ENCODE results near the gene HEYL. TPM values are rescaled to one million over a fixed set of nuclear protein-coding genes. Genes with fewer than 3 reads are reported as not detected.

The HEYL gene
- total and polyA plus RNA-seq, 2 donors (not counting 1 experiment from before 2014, with no cell fraction given) = 1.3 TPM; not detected in 1

DNA sequence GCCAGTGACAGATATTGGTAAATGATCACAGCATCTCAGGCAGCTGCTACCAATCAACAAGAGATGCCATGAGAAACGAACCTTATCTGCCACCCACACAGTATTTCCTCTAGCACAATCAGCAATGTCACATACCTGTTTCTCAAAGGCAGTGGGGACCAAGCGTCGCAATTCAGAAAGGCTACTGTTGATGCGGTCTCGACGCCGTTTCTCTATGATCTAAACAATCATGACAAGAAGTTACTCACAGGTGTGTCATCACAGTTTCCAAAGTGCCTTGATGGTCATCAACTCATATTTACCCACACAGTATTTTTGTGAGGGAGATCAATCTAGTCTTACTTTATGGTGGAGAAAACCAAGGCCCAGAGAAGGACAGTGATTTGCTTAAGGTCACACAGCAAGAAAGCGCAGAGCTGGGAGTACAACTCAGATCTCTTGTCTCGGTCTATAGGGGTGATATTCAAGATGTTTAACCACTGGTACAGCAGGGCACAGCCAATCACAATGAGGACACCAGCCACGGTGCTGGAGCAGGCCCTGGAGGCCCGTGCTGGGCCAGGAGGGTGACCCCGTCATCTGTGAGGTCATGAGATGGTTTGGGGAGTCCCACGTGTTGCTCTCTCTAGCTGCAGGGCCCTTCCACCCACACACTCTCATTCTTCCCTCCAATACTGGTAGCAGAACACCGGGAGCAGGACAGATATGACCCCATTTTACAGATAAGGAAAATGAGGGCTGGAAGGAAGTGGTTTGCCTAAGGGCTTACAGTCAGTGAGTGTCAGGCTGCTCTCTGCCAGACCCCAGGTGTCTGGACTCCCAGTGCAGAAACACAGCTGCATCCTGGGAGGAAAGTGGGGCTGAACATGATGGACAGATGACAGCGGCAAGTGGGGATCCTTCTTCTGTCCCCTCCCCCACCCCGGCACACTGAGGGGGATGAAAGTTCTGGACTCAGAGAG lies 7.8 kb downstream of the HEYL start:
- Histone ChIP-seq H3K27ac (ENCODE audit: insufficient read depth, low read length) (no peak overlapping the region), H3K4me2 (ENCODE audit: extremely low read depth, insufficient read depth, low read length) (no peak overlapping the region), H3K4me3 (replicated peaks in 1 of 4; ENCODE audit: control extremely low read depth in 1 of 4, insufficient read depth in 1 of 4, low read depth in 3 of 4, low read length in 4 of 4) (no peak overlapping the region), H3K36me3 (ENCODE audit: control insufficient read depth, insufficient read depth, low read length) (no peaks in the 10 kb centered on the region), H2AFZ (ENCODE audit: low read length) (no peak overlapping the region), H3K79me2 (ENCODE audit: control insufficient read depth, insufficient read depth, low read length) (no peaks in the 10 kb centered on the region), H3K9me3 (ENCODE audit: control insufficient read depth, insufficient read depth, low read depth, low read length) (no peaks in the 10 kb centered on the region), H4K20me1 (ENCODE audit: control insufficient read depth, extremely low read depth, insufficient read depth, low read length) (no peaks in the 10 kb centered on the region), H3K27me3 (ENCODE audit: control insufficient read depth, insufficient read depth, low read length) (peaks cover 33% of the 10 kb centered on the region), H3K9ac (ENCODE audit: insufficient read depth, low read length) (no peak overlapping the region), H3K4me1 (ENCODE audit: control insufficient read depth, extremely low read depth, insufficient read depth, low read length) (peaks cover 4% of the 10 kb centered on the region)
- no peak for DNase-seq (ENCODE audit: low read depth in 2 of 2)
- TF ChIP-seq, protein P1, sequence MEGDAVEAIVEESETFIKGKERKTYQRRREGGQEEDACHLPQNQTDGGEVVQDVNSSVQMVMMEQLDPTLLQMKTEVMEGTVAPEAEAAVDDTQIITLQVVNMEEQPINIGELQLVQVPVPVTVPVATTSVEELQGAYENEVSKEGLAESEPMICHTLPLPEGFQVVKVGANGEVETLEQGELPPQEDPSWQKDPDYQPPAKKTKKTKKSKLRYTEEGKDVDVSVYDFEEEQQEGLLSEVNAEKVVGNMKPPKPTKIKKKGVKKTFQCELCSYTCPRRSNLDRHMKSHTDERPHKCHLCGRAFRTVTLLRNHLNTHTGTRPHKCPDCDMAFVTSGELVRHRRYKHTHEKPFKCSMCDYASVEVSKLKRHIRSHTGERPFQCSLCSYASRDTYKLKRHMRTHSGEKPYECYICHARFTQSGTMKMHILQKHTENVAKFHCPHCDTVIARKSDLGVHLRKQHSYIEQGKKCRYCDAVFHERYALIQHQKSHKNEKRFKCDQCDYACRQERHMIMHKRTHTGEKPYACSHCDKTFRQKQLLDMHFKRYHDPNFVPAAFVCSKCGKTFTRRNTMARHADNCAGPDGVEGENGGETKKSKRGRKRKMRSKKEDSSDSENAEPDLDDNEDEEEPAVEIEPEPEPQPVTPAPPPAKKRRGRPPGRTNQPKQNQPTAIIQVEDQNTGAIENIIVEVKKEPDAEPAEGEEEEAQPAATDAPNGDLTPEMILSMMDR (conservative IDR thresholded peaks at IDR 0.05 in 1 of 2, IDR thresholded peaks at IDR 0.05 in 1 of 2; ENCODE audit: low read depth in 1 of 2, low read length in 2 of 2) = no peak
- no peak for TF ChIP-seq EZH2 (IDR thresholded peaks at IDR 0.05; ENCODE audit: low read length, missing control alignments)

DNA sequence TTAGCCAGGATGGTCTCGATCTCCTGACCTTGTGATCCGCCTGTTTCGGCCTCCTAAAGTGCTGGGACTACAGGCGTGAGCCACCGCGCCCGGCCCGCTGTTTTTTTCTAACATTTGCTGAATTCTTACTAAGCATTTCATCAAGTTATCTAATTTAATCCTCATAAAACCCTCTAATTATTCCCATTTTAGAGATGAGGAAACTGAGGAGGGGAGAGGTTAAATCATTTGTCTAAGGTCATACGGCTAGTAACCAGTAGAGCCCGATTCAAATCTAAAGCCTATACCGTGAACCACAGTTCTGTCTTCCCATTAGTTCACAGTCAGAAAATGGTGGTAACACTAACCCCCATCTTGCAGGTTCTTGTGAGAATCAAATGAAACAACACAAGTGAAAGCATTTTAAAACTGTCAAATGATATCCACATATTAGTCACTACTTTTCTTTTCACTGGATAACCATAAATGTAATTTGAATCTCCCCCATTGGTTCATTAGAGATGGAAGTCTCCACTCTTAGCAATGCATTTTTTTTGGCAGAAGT lies 10.6 kb downstream of the HEYL start:
- Histone ChIP-seq H2AFZ (ENCODE audit: low read length) (no peak overlapping the region), H3K27me3 (ENCODE audit: control insufficient read depth, insufficient read depth, low read length) (peaks cover 42% of the 10 kb centered on the region), H3K36me3 (ENCODE audit: control insufficient read depth, insufficient read depth, low read length) (no peaks in the 10 kb centered on the region), H3K4me3 (replicated peaks in 1 of 4; ENCODE audit: control extremely low read depth in 1 of 4, insufficient read depth in 1 of 4, low read depth in 3 of 4, low read length in 4 of 4) (no peak overlapping the region), H3K4me2 (ENCODE audit: extremely low read depth, insufficient read depth, low read length) (no peak overlapping the region), H4K20me1 (ENCODE audit: control insufficient read depth, extremely low read depth, insufficient read depth, low read length) (no peaks in the 10 kb centered on the region), H3K9ac (ENCODE audit: insufficient read depth, low read length) (no peak overlapping the region), H3K4me1 (ENCODE audit: control insufficient read depth, extremely low read depth, insufficient read depth, low read length) (peaks cover 2% of the 10 kb centered on the region), H3K9me3 (ENCODE audit: control insufficient read depth, insufficient read depth, low read depth, low read length) (no peaks in the 10 kb centered on the region), H3K79me2 (ENCODE audit: control insufficient read depth, insufficient read depth, low read length) (no peaks in the 10 kb centered on the region), H3K27ac (ENCODE audit: insufficient read depth, low read length) (no peak overlapping the region)
- no peak for DNase-seq (ENCODE audit: low read depth in 2 of 2)
- no peak for TF ChIP-seq EZH2 (IDR thresholded peaks at IDR 0.05; ENCODE audit: low read length, missing control alignments)
- TF ChIP-seq, protein P1 (conservative IDR thresholded peaks at IDR 0.05 in 1 of 2, IDR thresholded peaks at IDR 0.05 in 1 of 2; ENCODE audit: low read depth in 1 of 2, low read length in 2 of 2) = no peak

DNA sequence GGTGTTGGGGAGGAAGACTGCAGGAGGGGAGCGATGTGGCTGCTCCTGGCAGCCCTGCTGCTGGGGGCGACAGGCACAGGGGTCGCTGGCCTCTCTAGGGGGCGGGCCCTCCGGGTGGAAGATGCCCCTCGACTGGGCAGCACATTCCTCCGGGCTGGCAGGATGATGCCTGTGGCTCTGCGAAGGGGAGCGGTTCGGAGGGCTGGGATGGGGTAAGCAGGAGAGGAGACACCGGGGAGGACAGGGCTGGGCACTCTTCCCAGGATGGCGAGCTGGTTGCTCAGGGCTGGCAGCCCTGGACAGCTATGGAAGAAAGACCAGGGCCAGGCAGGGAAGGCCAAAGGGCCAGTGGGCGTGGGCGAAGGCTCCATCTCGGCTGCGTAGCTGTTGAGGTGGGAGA lies 12.8 kb downstream of the HEYL start:
- no peak overlapping the region for H3K4me3 ChIP-seq (replicated peaks in 1 of 4; ENCODE audit: control extremely low read depth in 1 of 4, insufficient read depth in 1 of 4, low read depth in 3 of 4, low read length in 4 of 4)
- no peak for TF ChIP-seq EZH2 (IDR thresholded peaks at IDR 0.05; ENCODE audit: low read length, missing control alignments)
- TF ChIP-seq, protein P1 (conservative IDR thresholded peaks at IDR 0.05 in 1 of 2, IDR thresholded peaks at IDR 0.05 in 1 of 2; ENCODE audit: low read depth in 1 of 2, low read length in 2 of 2) = no peak
- peaks cover 2% of the 10 kb centered on the region for H3K4me1 ChIP-seq (ENCODE audit: control insufficient read depth, extremely low read depth, insufficient read depth, low read length)
- no peak overlapping the region for H3K4me2 ChIP-seq (ENCODE audit: extremely low read depth, insufficient read depth, low read length)
- no peak overlapping the region for H2AFZ ChIP-seq (ENCODE audit: low read length)
- no peak for DNase-seq (ENCODE audit: low read depth in 2 of 2)
- H3K9ac ChIP-seq (ENCODE audit: insufficient read depth, low read length) = no peak overlapping the region
- H3K27me3 ChIP-seq (ENCODE audit: control insufficient read depth, insufficient read depth, low read length) = peaks cover 31% of the 10 kb centered on the region
- no peak overlapping the region for H3K27ac ChIP-seq (ENCODE audit: insufficient read depth, low read length)
- no peaks in the 10 kb centered on the region for H3K79me2 ChIP-seq (ENCODE audit: control insufficient read depth, insufficient read depth, low read length)
- no peaks in the 10 kb centered on the region for H3K9me3 ChIP-seq (ENCODE audit: control insufficient read depth, insufficient read depth, low read depth, low read length)
- H3K36me3 ChIP-seq (ENCODE audit: control insufficient read depth, insufficient read depth, low read length) = no peaks in the 10 kb centered on the region
- H4K20me1 ChIP-seq (ENCODE audit: control insufficient read depth, extremely low read depth, insufficient read depth, low read length) = no peaks in the 10 kb centered on the region

Measured in fibroblast of lung (primary cell).